Astrocyte (in vitro differentiated cells and primary cell): Measurements from ENCODE around the gene POLE4. TPM values are rescaled to one million over a fixed set of nuclear protein-coding genes. Genes with fewer than 3 reads are reported as not detected.

ENCODE experiments used
- DNase-seq: peaks from one replicate; pipeline ENCODE4 v3.0.0-alpha.2; 2010; ENCODE audit warnings: low read depth
- FAIRE-seq: peaks from 2 replicates; lab custom pipeline; 2011; peaks lifted over from hg19 to GRCh38; lab: Jason Lieb, UNC
- H2AFZ ChIP-seq: 2 replicates; pipeline ENCODE4 v1.6.0; 2012; ENCODE audit warnings: low read depth, low read length, inconsistent platforms
- H3K27ac ChIP-seq: 2 replicates; pipeline ENCODE4 v1.5.1; 2011; ENCODE audit warnings: low read depth, low read length, inconsistent platforms
- H3K27me3 ChIP-seq: 2 replicates; pipeline ENCODE4 v1.6.0; 2011; ENCODE audit warnings: low read length, inconsistent platforms; ENCODE audit not compliant: insufficient read depth
- H3K36me3 ChIP-seq: 2 replicates; pipeline ENCODE4 v1.5.1; 2011; ENCODE audit warnings: low read length, inconsistent platforms; ENCODE audit not compliant: insufficient read depth
- H3K4me1 ChIP-seq: 2 replicates; pipeline ENCODE4 v1.5.1; 2011; ENCODE audit warnings: low read length, inconsistent platforms; ENCODE audit not compliant: insufficient read depth
- H3K4me2 ChIP-seq: 2 replicates; pipeline ENCODE4 v1.6.0; 2012; ENCODE audit warnings: low read length, inconsistent platforms
- H3K4me3 ChIP-seq: 2 replicates; pipeline ENCODE4 v1.5.1; 2011; ENCODE audit warnings: low read depth, mild to moderate bottlenecking, low read length, inconsistent platforms; ENCODE audit not compliant: insufficient read depth
- H3K79me2 ChIP-seq: 2 replicates; pipeline ENCODE4 v1.6.0; 2012; ENCODE audit warnings: mild to moderate bottlenecking, low read length, inconsistent platforms; ENCODE audit not compliant: insufficient read depth
- H3K9ac ChIP-seq: 2 replicates; pipeline ENCODE4 v1.6.0; 2012; ENCODE audit warnings: mild to moderate bottlenecking, low read length, inconsistent platforms
- H3K9me3 ChIP-seq: 2 replicates; pipeline ENCODE4 v1.5.1; 2012; ENCODE audit warnings: low read depth, mild to moderate bottlenecking, low read length, inconsistent platforms; ENCODE audit not compliant: insufficient read depth
- H4K20me1 ChIP-seq: 2 replicates; pipeline ENCODE4 v1.6.0; 2012; ENCODE audit warnings: low read length, inconsistent platforms; ENCODE audit not compliant: insufficient read depth
- H3K27ac Mint-ChIP-seq: one replicate; pipeline ENCODE4 v1.8.0; 2021; ENCODE audit warnings: mild to moderate bottlenecking, mixed read lengths; ENCODE audit not compliant: unreplicated experiment
- H3K27me3 Mint-ChIP-seq: one replicate; pipeline ENCODE4 v1.8.0; 2021; ENCODE audit warnings: low read depth, mixed read lengths; ENCODE audit not compliant: unreplicated experiment
- H3K36me3 Mint-ChIP-seq: one replicate; pipeline ENCODE4 v1.8.0; 2021; ENCODE audit warnings: low read depth, mixed read lengths; ENCODE audit not compliant: unreplicated experiment
- H3K4me1 Mint-ChIP-seq: one replicate; pipeline ENCODE4 v1.8.0; 2021; ENCODE audit warnings: low read depth, mixed read lengths; ENCODE audit not compliant: unreplicated experiment
- H3K4me3 Mint-ChIP-seq: one replicate; pipeline ENCODE4 v1.8.0; 2021; ENCODE audit warnings: mild to moderate bottlenecking, moderate library complexity, mixed read lengths; ENCODE audit not compliant: unreplicated experiment
- H3K9me3 Mint-ChIP-seq: one replicate; pipeline ENCODE4 v1.8.0; 2021; ENCODE audit warnings: mild to moderate bottlenecking, mixed read lengths; ENCODE audit not compliant: unreplicated experiment
- EZH2 ChIP-seq: IDR thresholded peaks from 2 replicates; pipeline ENCODE4 v1.6.1; 2012; ENCODE audit warnings: mild to moderate bottlenecking, low read length, inconsistent platforms; ENCODE audit not compliant: insufficient read depth
- total RNA-seq: library from RNA; stranded (reverse); gene quantifications from 2 replicates; pipeline ENCODE4 v1.2.1, GENCODE V29; 2021
- TF ChIP-seq, protein P1 (sequence below): IDR thresholded peaks from 2 replicates; pipeline ENCODE4 v1.5.1; 2011; ENCODE audit warnings: low read depth, mild to moderate bottlenecking, inconsistent platforms, low read length, moderate library complexity; ENCODE audit not compliant: insufficient read depth

Gene POLE4
- total RNA-seq, 1 donor from 2014 or later = 57.2 TPM

DNA sequence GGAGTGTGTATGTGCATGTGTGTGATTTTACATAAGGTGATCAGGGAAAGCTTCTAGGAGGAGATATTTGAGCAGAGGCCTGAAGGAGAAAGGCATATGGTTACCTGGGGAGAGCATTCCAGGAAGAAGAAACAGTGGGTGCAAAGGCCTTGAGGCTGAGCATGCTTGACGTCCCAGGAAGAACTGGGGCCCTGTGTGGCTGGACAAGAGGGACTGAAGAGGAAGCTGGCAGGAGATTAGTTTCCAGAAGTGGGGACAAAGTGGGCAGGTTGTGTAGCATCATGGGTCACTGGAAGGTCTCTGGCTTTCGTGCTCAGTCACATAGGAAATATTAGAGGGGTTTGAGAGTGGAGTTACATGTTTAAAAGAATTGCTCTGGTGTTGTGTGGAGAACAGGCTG is 42.0 kb upstream of the POLE4 start:
- FAIRE-seq (no peak), DNase-seq (no peak)
- peaks cover 19% of the 10 kb centered on the region for H3K27me3 Mint-ChIP-seq
- Histone ChIP-seq H3K9ac (no peak overlapping the region), H4K20me1 (no peaks in the 10 kb centered on the region), H2AFZ (no peak overlapping the region), H3K4me2 (no peak overlapping the region), H3K4me3 (no peak overlapping the region), H3K79me2 (no peaks in the 10 kb centered on the region), H3K27ac (no peak overlapping the region), H3K36me3 (no peaks in the 10 kb centered on the region), H3K27me3 (no peaks in the 10 kb centered on the region), H3K4me1 (peaks cover 6% of the 10 kb centered on the region), H3K9me3 (no peaks in the 10 kb centered on the region)
- H3K4me3 Mint-ChIP-seq = no peak overlapping the region
- H3K9me3 Mint-ChIP-seq = peaks cover 7% of the 10 kb centered on the region
- TF ChIP-seq EZH2 = no peak
- TF ChIP-seq, protein P1, sequence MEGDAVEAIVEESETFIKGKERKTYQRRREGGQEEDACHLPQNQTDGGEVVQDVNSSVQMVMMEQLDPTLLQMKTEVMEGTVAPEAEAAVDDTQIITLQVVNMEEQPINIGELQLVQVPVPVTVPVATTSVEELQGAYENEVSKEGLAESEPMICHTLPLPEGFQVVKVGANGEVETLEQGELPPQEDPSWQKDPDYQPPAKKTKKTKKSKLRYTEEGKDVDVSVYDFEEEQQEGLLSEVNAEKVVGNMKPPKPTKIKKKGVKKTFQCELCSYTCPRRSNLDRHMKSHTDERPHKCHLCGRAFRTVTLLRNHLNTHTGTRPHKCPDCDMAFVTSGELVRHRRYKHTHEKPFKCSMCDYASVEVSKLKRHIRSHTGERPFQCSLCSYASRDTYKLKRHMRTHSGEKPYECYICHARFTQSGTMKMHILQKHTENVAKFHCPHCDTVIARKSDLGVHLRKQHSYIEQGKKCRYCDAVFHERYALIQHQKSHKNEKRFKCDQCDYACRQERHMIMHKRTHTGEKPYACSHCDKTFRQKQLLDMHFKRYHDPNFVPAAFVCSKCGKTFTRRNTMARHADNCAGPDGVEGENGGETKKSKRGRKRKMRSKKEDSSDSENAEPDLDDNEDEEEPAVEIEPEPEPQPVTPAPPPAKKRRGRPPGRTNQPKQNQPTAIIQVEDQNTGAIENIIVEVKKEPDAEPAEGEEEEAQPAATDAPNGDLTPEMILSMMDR = no peak
- peaks cover 3% of the 10 kb centered on the region for H3K36me3 Mint-ChIP-seq
- H3K27ac Mint-ChIP-seq = no peak overlapping the region
- peaks cover 20% of the 10 kb centered on the region for H3K4me1 Mint-ChIP-seq

DNA sequence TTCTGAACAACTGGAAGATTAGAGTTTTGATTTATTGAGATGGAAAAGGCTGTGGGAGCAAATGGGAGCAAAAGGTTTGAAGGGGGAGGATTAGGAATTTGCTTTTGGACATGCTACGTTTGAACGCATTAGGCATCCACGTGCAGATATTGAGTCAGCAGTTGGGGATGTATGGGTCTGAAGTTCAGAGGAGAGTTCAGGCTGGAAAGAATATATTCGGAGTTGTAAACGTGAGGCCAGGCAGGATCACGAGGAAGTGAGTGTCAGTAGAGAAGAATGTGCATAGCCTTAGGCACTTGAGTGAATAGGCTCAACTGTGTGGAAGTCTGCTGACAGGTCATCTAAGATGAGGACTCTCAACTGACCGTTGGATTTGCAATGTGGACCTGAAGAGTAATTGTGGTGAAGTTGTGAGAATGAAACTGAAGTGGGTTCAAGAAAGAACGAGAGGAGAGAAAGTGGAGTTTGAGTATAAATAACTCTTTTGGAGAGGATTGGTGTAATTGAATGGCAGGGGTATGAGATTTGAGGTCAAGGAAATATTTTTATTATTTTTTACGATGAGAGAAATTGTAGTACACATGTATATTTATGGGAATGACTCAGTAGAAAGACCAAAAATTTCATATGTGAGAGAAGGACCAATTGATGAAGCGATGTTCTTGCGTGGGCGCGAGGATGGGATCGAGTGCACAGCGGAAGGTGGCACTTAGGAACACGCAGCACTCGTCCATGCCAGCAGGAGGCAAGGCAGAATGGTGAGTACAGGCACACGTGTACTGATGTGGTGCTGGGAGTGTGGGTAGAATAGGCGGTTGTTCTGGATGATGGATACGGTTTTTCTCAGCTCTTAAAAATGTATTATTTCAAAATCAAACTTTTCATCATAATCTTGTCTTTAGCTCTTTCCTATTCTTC is 40.5 kb upstream of the POLE4 start:
- H3K4me3 ChIP-seq = no peak overlapping the region
- H3K9ac ChIP-seq = no peak overlapping the region
- Mint-ChIP-seq H3K27ac (no peak overlapping the region), H3K4me3 (peak overlapping the region; percentile 6), H3K4me1 (peaks cover 20% of the 10 kb centered on the region), H3K36me3 (peaks cover 3% of the 10 kb centered on the region), H3K27me3 (peaks cover 13% of the 10 kb centered on the region), H3K9me3 (peaks cover 7% of the 10 kb centered on the region)
- no peak overlapping the region for H2AFZ ChIP-seq
- H3K4me2 ChIP-seq = peak overlapping the region; percentile 15
- peaks cover 6% of the 10 kb centered on the region for H3K4me1 ChIP-seq
- FAIRE-seq (peak; percentile 17), DNase-seq (peak; percentile 59)
- no peaks in the 10 kb centered on the region for H3K9me3 ChIP-seq
- no peaks in the 10 kb centered on the region for H3K36me3 ChIP-seq
- TF ChIP-seq, protein P1 = no peak
- TF ChIP-seq EZH2 = no peak
- H3K27ac ChIP-seq = no peak overlapping the region
- no peaks in the 10 kb centered on the region for H3K79me2 ChIP-seq
- H4K20me1 ChIP-seq = no peaks in the 10 kb centered on the region
- no peaks in the 10 kb centered on the region for H3K27me3 ChIP-seq

DNA sequence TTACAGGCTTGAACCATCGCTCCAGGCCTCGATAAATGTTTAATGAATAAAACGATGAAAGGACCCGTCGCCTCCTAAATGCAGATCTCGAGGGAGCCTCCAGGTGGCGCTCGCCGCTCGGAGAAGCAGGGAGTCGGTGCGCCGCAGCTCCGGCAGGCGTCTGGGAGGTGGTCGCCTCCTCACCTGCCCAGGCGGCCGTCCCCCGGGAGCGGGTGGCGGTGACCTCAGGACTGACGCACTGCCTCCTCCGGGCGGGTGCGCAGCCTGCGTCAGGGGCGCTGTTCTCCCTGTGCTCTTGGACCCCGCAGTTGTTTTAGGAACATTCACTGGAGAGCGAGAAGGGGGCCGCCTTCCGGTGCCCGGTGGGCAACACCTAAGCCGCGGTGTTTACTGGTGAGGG is 38.6 kb upstream of the POLE4 start:
- H3K27me3 Mint-ChIP-seq = peaks cover 8% of the 10 kb centered on the region
- peak overlapping the region; percentile 48 for H3K4me3 ChIP-seq
- DNase-seq (no peak), FAIRE-seq (no peak)
- H3K4me1 ChIP-seq = peaks cover 6% of the 10 kb centered on the region
- H3K9me3 ChIP-seq = no peaks in the 10 kb centered on the region
- peak overlapping the region; percentile 65 for H2AFZ ChIP-seq
- peaks cover 7% of the 10 kb centered on the region for H3K9me3 Mint-ChIP-seq
- no peaks in the 10 kb centered on the region for H3K27me3 ChIP-seq
- H3K36me3 Mint-ChIP-seq = peaks cover 3% of the 10 kb centered on the region
- H3K27ac ChIP-seq = no peak overlapping the region
- no peak for TF ChIP-seq EZH2
- TF ChIP-seq, protein P1 = peak; percentile 44
- H3K79me2 ChIP-seq = no peaks in the 10 kb centered on the region
- peaks cover 20% of the 10 kb centered on the region for H3K4me1 Mint-ChIP-seq
- H3K9ac ChIP-seq = no peak overlapping the region
- no peak overlapping the region for H3K27ac Mint-ChIP-seq
- H4K20me1 ChIP-seq = no peaks in the 10 kb centered on the region
- peak overlapping the region; percentile 46 for H3K4me3 Mint-ChIP-seq
- no peaks in the 10 kb centered on the region for H3K36me3 ChIP-seq
- peak overlapping the region; percentile 84 for H3K4me2 ChIP-seq
